ENCODE measurements around the gene AGFG2. TPM values are rescaled to one million over a fixed set of nuclear protein-coding genes. Genes with fewer than 3 reads are reported as not detected.

The AGFG2 gene
- total and polyA plus RNA-seq, 2 of the 4 experiments (the other 2 are of a cell fraction), result 3.0 to 10.0 TPM

- Histone ChIP-seq H3K36me3 (ENCODE audit: control insufficient read depth, insufficient read depth, low read length) (peaks cover 46% of the 10 kb centered on the region), H2AK9ac (replicated peaks; ENCODE audit: low read depth, low read length, poor library complexity) (peak overlapping the region; percentile 98), H3K4me3 (ENCODE audit: insufficient read depth, low read depth, low read length) (no peak overlapping the region), H3K27ac (ENCODE audit: insufficient read depth, low read length) (peak overlapping the region; percentile 96), H2AFZ (replicated peaks; ENCODE audit: low read length, poor library complexity) (peak overlapping the region; percentile 27), H3K14ac (replicated peaks; ENCODE audit: low read depth, low read length) (peak overlapping the region; percentile 96), H4K5ac (ENCODE audit: low read depth, low read length) (no peak overlapping the region), H2BK5ac (ENCODE audit: low read depth, low read length, poor library complexity, severe bottlenecking) (no peak overlapping the region), H3K23ac (ENCODE audit: low read depth, low read length) (peak overlapping the region; percentile 60), H4K91ac (ENCODE audit: insufficient read depth, low read depth, low read length) (0 out of 2 replicates have a peak overlapping the region, but pooled peaks have one; percentile 14), H2AK5ac (ENCODE audit: low read depth, low read length) (peak overlapping the region; percentile 77; the same call in 1 of the 2 replicates), H3K9me3 (ENCODE audit: control insufficient read depth, insufficient read depth, low read length) (no peaks in the 10 kb centered on the region), H3K9me1 (ENCODE audit: insufficient read depth, low read length) (peaks cover 5% of the 10 kb centered on the region), H4K8ac (ENCODE audit: low read depth in 2 of 2, low read length in 2 of 2) (peak overlapping the region in 1 of 2 experiments; percentile 77; a peak in 1 of 4 replicates), H3K27me3 (ENCODE audit: control insufficient read depth, insufficient read depth, low read length) (no peaks in the 10 kb centered on the region), H2BK120ac (ENCODE audit: low read depth, low read length) (peak overlapping the region; percentile 96; the same call in 1 of the 2 replicates), H3K4me2 (ENCODE audit: low read depth, low read length) (peak overlapping the region; percentile 88; the same call in 1 of the 2 replicates), H2BK15ac (ENCODE audit: low read depth, low read length) (no peak overlapping the region), H3K4ac (ENCODE audit: low read depth, low read length) (peak overlapping the region; percentile 99; the same call in 1 of the 2 replicates), H3K79me1 (ENCODE audit: low read depth in 1 of 2, low read length in 2 of 2) (peaks cover 17 to 70% of the 10 kb centered on the region in 2 experiments), H3K56ac (ENCODE audit: extremely low read depth, insufficient read depth, low read length) (0 out of 2 replicates have a peak overlapping the region, but pooled peaks have one; percentile 3), H3K18ac (ENCODE audit: low read depth, low read length) (no peak overlapping the region; the same call in 1 of the 2 replicates), H3K9ac (ENCODE audit: low read depth, low read length) (peak overlapping the region; percentile 91; the same call in 1 of the 2 replicates), H4K20me1 (ENCODE audit: insufficient read depth, low read length) (peaks cover 39% of the 10 kb centered on the region), H3K4me1 (ENCODE audit: control insufficient read depth, insufficient read depth, low read length) (peaks cover 12% of the 10 kb centered on the region), H2BK20ac (ENCODE audit: low read depth, low read length) (peak overlapping the region; percentile 38)
- dilution Hi-C loops (cut with HindIII; ENCODE audit: low sequenced_read_pairs, unreplicated experiment), result no loop called here
- CTCF ChIA-PET, result interaction anchor here (0.5 kb wide), 1 partner anchor 114 kb away, joined by 3 read pairs; no protein-coding TSS in a partner anchor
- WGBS, 2 experiments (ENCODE audit: extremely low coverage in 2 of 2, insufficient read length in 1 of 2), result 80% methylated on average over 1 of the region's 11 CpGs; no CpG with 5 or more reads in 1 of the 2 experiments
- in situ Hi-C loops (cut with MboI; ENCODE audit: low sequenced_read_pairs), result loop anchor here (25.0 kb wide), 1 partner anchor 280 kb away; the partner anchor contains the start of genes SLC12A9 and TRIP6
- BruUV-seq (replicated peaks), result no TSS peak
- no peak for DNase-seq
- POLR2A ChIA-PET (ENCODE audit: unreplicated experiment), result interaction anchor here (0.6 kb wide), 2 partner anchors 129 to 635 kb away, joined by 3 to 4 read pairs; partner anchors contain the start of gene PLOD3
- ATAC-seq (ENCODE audit: low read depth), result no peak
- intact Hi-C loops (cut with micrococcal nuclease), result loop anchor here (10.0 kb wide), 1 partner anchor 252 kb away; no protein-coding TSS in a partner anchor
- TF ChIP-seq MAFK (IDR thresholded peaks at IDR 0.05; ENCODE audit: low read depth, low read length) (no peak), MAZ (IDR thresholded peaks at IDR 0.05; ENCODE audit: borderline replicate concordance, low read depth, low read length) (no peak), RAD21 (IDR thresholded peaks at IDR 0.05; ENCODE audit: low read length) (no peak), FOS (IDR thresholded peaks at IDR 0.05; ENCODE audit: low read depth, low read length) (no peak), RFX5 (IDR thresholded peaks at IDR 0.05; ENCODE audit: low read depth, low read length) (no peak), RCOR1 (IDR thresholded peaks at IDR 0.05; ENCODE audit: insufficient replicate concordance, low read length) (no peak), CEBPB (IDR thresholded peaks at IDR 0.05; ENCODE audit: low read depth, low read length) (no peak), BHLHE40 (IDR thresholded peaks at IDR 0.05; ENCODE audit: low read depth, low read length) (no peak), NFE2L2 (IDR thresholded peaks at IDR 0.05; ENCODE audit: low read depth, low read length) (no peak), MXI1 (IDR thresholded peaks at IDR 0.05; ENCODE audit: borderline replicate concordance, low read depth, low read length) (no peak), USF2 (IDR thresholded peaks at IDR 0.05; ENCODE audit: low read depth, low read length) (no peak), CHD1 (IDR thresholded peaks at IDR 0.05; ENCODE audit: low read depth, low read length) (no peak), POLR2A (IDR thresholded peaks at IDR 0.05; ENCODE audit: low read depth, low read length) (no peak)
- TF ChIP-seq, protein P1, sequence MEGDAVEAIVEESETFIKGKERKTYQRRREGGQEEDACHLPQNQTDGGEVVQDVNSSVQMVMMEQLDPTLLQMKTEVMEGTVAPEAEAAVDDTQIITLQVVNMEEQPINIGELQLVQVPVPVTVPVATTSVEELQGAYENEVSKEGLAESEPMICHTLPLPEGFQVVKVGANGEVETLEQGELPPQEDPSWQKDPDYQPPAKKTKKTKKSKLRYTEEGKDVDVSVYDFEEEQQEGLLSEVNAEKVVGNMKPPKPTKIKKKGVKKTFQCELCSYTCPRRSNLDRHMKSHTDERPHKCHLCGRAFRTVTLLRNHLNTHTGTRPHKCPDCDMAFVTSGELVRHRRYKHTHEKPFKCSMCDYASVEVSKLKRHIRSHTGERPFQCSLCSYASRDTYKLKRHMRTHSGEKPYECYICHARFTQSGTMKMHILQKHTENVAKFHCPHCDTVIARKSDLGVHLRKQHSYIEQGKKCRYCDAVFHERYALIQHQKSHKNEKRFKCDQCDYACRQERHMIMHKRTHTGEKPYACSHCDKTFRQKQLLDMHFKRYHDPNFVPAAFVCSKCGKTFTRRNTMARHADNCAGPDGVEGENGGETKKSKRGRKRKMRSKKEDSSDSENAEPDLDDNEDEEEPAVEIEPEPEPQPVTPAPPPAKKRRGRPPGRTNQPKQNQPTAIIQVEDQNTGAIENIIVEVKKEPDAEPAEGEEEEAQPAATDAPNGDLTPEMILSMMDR (conservative IDR thresholded peaks at IDR 0.05; ENCODE audit: low read depth, low read length), result no peak
- TF ChIP-seq, protein P2, sequence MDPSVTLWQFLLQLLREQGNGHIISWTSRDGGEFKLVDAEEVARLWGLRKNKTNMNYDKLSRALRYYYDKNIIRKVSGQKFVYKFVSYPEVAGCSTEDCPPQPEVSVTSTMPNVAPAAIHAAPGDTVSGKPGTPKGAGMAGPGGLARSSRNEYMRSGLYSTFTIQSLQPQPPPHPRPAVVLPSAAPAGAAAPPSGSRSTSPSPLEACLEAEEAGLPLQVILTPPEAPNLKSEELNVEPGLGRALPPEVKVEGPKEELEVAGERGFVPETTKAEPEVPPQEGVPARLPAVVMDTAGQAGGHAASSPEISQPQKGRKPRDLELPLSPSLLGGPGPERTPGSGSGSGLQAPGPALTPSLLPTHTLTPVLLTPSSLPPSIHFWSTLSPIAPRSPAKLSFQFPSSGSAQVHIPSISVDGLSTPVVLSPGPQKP (IDR thresholded peaks at IDR 0.05; ENCODE audit: borderline replicate concordance, low read depth, low read length), result no peak
Observed at GRCh38 chr7:100582650-100583049, 43.6 kb downstream of the AGFG2 start.
